Measurements from ENCODE around the gene ANKRD29.

ANKRD29 gene

GRCh38 chr18:23575309-23575651, 87.4 kb downstream of the ANKRD29 start:
- no peak for FAIRE-seq
- DNase-seq (ENCODE audit: insufficient read length, low spot score): no peak
- TF ChIP-seq CTCF (IDR thresholded peaks at IDR 0.05; ENCODE audit: insufficient read depth, missing control alignments): no peak

- DNase-seq (ENCODE audit: insufficient read length, low spot score) (no peak), FAIRE-seq (no peak)
- TF ChIP-seq CTCF (IDR thresholded peaks at IDR 0.05; ENCODE audit: insufficient read depth, missing control alignments): no peak
Measured at GRCh38 chr18:23574611-23575308, 88.0 kb downstream of the ANKRD29 start.

GRCh38 chr18:23573626-23574431, 88.9 kb downstream of the ANKRD29 start:
- no peak for TF ChIP-seq CTCF (IDR thresholded peaks at IDR 0.05; ENCODE audit: insufficient read depth, missing control alignments)
- no peak for DNase-seq (ENCODE audit: insufficient read length, low spot score)
- no peak for FAIRE-seq

- FAIRE-seq (no peak), DNase-seq (ENCODE audit: insufficient read length, low spot score) (no peak)
- no peak for TF ChIP-seq CTCF (IDR thresholded peaks at IDR 0.05; ENCODE audit: insufficient read depth, missing control alignments)
Measured at GRCh38 chr18:23573020-23573419, 89.7 kb downstream of the ANKRD29 start.

GRCh38 chr18:23572570-23572969, 90.1 kb downstream of the ANKRD29 start:
- FAIRE-seq (no peak), DNase-seq (ENCODE audit: insufficient read length, low spot score) (no peak)
- TF ChIP-seq CTCF (IDR thresholded peaks at IDR 0.05; ENCODE audit: insufficient read depth, missing control alignments): no peak

GRCh38 chr18:23572012-23572411, 90.7 kb downstream of the ANKRD29 start:
- FAIRE-seq: no peak
- TF ChIP-seq CTCF (IDR thresholded peaks at IDR 0.05; ENCODE audit: insufficient read depth, missing control alignments): no peak
- DNase-seq (ENCODE audit: insufficient read length, low spot score): no peak

Measured in D721Med (cell line).